Myocyte (in vitro differentiated cells): Measurements from ENCODE around the gene SIGLEC5. TPM values are rescaled to one million over a fixed set of nuclear protein-coding genes. Genes with fewer than 3 reads are reported as not detected.
A peak's percentile ranks its signal among the peaks of the same experiment; 100 is the strongest.

Experiments
- DNase-seq: peaks from one replicate; pipeline ENCODE4 v3.0.0-alpha.2; 2012; ENCODE audit warnings: low read depth
- total RNA-seq: library from RNA; depleted of rRNA; stranded (reverse); fragments of >200 nt; gene quantifications from 2 replicates; pipeline ENCODE4 v1.2.3, GENCODE V29; 2014

The SIGLEC5 gene
- total RNA-seq, 1 donor from 2014 or later = not detected

DNA sequence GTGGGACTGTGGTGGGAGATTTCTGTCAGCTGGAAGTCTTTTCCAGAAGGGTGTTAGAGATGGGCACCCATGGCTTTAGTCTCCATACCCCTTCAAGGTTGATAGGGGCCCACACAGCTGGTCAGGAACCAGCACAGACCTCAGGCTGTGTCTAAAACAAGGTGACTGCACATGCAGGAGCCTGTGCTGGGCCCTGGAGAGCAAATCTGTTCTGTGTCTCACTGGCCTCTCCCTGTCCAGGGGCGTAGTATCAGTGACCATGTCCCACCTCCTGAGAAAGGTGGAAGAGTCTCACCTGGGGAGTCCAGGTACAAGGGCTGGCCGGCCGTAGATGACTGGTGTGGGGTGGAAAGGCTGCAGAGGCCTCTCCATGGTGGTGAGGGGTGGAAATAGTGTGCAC is 39.8 kb downstream of the SIGLEC5 start:
- no peak for DNase-seq

- no peak for DNase-seq
These were observed 40.7 kb downstream of the SIGLEC5 start for GRCh38 chr19:51589511-51589910.

- DNase-seq = no peak
These were observed 42.7 kb downstream of the SIGLEC5 start for GRCh38 chr19:51587264-51588191.

DNA sequence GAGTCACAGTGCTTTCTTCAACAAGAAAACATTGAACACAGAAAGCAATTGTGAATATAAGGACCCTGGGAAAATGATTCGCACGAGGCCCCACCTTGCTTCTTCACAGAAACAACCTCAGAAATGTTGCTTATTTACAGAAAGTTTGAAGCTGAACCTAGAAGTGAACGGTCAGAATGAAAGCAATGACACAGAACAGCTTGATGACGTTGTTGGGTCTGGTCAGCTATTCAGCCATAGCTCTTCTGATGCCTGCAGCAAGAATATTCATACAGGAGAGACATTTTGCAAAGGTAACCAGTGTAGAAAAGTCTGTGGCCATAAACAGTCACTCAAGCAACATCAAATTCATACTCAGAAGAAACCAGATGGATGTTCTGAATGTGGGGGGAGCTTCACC is 43.4 kb downstream of the SIGLEC5 start:
- no peak for DNase-seq

GRCh38 chr19:51586103-51586728 is 44.0 kb downstream of the SIGLEC5 start:
- DNase-seq = no peak

DNA sequence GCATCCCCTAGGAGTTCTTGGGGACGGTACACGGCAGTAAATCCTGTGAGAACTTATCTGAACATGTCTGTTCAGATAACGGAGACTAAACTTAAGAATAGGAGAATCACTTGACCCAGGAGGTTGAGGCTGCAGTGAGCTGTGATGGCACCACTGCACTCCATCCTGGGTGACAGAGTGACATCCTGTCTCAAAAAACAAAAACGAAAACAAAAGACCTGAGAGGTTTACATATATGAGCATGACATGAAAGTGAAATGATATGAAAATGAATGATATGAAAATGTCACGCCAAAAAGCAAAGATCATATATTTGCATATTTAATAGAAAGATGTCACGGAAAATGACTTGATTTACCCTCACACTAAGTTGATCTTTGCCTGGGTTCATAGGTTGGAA is 53.4 kb downstream of the SIGLEC5 start:
- no peak for DNase-seq

DNA sequence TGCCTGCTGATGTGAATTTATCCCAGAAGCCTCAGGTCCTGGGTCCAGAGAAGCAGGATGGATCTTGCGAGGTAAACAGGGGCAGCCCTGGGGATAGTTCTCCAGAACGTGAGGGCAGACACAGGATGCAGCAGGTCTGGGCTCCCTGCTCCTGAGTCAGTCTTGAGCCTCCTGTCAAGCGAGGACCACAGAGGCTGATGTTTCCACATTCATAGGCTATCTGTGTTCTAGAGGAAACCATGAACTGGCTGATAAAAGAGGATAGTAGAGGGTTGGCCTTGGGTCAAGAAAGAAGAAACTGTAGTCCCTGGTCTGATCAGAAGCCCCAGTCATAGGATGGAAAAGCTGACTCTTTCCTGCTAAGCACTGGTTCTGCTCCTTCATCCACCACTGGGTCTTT is 56.9 kb downstream of the SIGLEC5 start:
- DNase-seq = no peak

DNA sequence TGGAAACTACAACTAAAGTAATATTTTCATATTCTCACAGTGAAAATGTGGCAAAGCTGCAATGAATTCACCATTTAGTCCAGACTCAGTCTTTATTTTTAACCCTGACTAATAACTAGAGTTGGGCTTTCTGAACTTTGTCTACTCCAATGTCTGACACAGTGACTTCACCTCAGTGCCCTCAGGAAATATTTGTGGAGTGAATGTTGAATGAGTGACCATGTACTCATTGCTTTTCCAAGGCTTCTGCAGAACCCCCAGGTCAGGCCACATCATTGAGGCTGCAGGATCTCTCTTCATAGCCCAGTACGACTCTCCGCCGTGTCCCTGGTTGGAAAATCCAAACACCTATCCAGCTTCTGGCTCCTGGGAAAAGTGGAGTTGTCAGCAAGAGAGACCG is 57.3 kb downstream of the SIGLEC5 start:
- peak; percentile 36 for DNase-seq

- DNase-seq = no peak
These were observed 57.8 kb downstream of the SIGLEC5 start for GRCh38 chr19:51572410-51572809.

- DNase-seq = peak; percentile 5
These were observed 58.6 kb downstream of the SIGLEC5 start for GRCh38 chr19:51571599-51571998.

GRCh38 chr19:51570962-51571575 is 59.1 kb downstream of the SIGLEC5 start, which contains the start of gene ZNF175:
Gene ZNF175 (plus strand): TSS chr19:51571283. CDS start chr19:51573330, 2,047 bp downstream.
- peak; percentile 98 for DNase-seq

GRCh38 chr19:51568456-51568855 is 61.7 kb downstream of the SIGLEC5 start:
- no peak for DNase-seq

DNA sequence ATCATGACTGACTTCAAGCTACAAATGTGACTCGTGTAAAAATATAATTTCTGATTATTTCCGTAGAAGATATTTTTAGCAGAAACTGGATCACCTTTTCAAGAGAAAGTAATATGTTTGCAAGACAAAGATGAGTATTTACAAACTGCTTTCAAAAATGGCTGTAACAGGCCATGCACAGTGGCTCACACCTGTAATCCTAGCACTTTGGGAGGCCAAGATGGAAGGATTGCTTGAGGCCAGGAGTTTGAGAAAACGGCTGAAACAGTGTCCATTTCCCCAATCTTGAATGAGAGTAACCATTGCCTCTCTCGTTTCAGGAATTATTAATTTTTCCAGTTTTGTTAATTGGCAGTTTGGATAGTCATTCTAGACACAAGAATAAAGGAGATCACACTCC is 62.6 kb downstream of the SIGLEC5 start:
- DNase-seq = no peak

DNA sequence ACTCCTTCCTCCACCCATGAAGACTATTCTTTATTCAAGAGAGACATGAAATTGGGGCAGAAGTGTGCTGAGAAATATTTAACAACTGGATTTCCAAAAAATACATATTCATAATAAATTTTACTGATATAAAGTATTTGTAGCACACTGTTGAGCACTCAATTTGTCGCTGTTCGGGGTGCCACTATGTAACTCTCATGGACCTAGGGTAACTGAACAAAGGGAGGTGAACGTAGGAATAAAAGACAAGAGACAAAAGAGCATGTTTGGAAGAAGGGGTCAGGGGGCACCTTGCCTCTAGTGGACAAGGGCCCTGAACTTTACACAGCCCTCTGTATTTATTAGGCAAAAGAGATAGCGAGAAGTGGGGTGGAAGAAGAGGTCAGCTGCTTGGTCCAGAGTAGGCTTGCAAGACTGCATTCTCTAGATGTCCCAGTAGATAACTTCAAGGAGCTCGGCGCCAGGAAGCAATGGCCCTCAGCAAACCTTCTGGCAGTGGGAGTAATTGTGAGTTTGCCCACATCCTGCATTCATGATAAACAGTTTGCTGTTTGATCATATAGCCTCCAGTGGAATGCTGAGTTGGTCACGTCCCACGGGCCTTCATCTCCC is 63.6 kb downstream of the SIGLEC5 start:
- DNase-seq = no peak

GRCh38 chr19:51565583-51565982 is 64.6 kb downstream of the SIGLEC5 start:
- peak; percentile 13 for DNase-seq

DNA sequence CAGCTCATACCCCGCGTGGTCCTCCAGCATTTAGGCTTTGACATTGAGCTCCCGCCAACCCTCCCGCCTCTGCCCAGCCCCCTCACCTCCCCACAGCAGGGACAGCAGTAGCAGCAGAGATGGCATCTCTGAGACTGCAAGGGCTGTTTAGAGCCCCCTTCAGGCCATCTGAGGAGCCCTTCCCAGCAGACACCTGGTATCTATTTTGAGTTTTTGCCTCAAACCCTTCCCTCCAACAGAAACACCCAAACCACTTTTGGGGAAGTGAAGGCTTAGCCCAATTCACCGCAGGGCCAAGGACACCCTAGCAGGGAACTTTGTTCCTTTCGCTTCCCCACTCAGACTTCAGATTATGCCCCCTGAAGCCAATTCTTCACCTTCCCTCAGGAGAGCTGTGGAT is 65.4 kb downstream of the SIGLEC5 start:
- DNase-seq = no peak

Other genes with a start within 250 kb of the SIGLEC5 start
- not detected in 2 replicates for gene LIM2, start 242.4 kb downstream of the SIGLEC5 start, total RNA-seq
- gene C19orf84, start 239.8 kb downstream of the SIGLEC5 start, total RNA-seq = not detected in 2 replicates
- gene SIGLEC10, start 212.8 kb downstream of the SIGLEC5 start, total RNA-seq = not detected in 2 replicates
- gene SIGLEC8, start 171.9 kb downstream of the SIGLEC5 start, total RNA-seq = not detected in 2 replicates
- not detected in 2 replicates for gene CEACAM18, start 151.9 kb downstream of the SIGLEC5 start, total RNA-seq
- gene SIGLEC12, start 128.6 kb downstream of the SIGLEC5 start, total RNA-seq = not detected in 2 replicates
- not detected in 2 replicates for gene SIGLEC6, start 98.7 kb downstream of the SIGLEC5 start, total RNA-seq
- gene ZNF175, start 59.1 kb downstream of the SIGLEC5 start, total RNA-seq = 4.5 and 5.0 TPM in 2 replicates
- gene SIGLEC14, start 16.4 kb upstream of the SIGLEC5 start, total RNA-seq = not detected in 2 replicates
- 5.2 and 8.0 TPM in 2 replicates for gene SPACA6, start 62.9 kb upstream of the SIGLEC5 start, total RNA-seq
- 0.57 and 0.70 TPM in 2 replicates for gene HAS1, start 93.6 kb upstream of the SIGLEC5 start, total RNA-seq
- gene FPR1, start 121.5 kb upstream of the SIGLEC5 start, total RNA-seq = 0.05 and 0.16 TPM in 2 replicates
- not detected in 2 replicates for gene FPR2, start 130.8 kb upstream of the SIGLEC5 start, total RNA-seq
- gene FPR3, start 164.8 kb upstream of the SIGLEC5 start, total RNA-seq = not detected in 2 replicates